ENCODE data around the gene FSTL1.

The FSTL1 gene

DNA sequence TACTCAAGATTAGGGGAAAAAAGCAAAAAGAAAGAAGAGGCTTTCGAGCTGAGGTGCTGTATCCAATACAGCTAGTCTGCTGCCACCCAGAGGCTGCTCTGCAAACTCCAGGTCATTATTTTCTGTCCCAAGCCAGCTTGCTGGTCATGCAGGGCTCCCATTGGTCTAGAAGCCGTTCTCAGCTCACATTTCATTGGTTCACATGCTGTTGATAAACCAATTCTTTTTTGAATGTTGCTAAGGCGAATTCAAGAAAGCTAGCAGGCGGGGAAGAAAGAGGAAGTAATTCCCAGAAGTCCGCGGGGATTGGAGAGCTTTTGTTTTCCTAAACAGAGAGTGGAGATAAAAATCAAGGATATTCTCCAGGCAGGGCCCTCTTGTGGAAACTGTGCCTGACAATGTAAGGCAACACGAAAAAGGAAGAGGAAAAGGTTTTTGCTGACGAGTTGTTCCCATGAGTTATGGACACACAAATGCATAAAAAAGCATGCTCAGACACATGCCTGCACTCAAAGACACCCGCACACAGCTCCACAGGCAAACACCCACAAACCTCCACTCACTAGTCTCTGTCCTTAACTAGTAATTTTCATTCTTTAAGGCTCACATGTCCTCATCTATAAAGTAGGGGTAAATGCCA is 33.4 kb downstream of the FSTL1 start (continued):
- TF ChIP-seq, protein P1, sequence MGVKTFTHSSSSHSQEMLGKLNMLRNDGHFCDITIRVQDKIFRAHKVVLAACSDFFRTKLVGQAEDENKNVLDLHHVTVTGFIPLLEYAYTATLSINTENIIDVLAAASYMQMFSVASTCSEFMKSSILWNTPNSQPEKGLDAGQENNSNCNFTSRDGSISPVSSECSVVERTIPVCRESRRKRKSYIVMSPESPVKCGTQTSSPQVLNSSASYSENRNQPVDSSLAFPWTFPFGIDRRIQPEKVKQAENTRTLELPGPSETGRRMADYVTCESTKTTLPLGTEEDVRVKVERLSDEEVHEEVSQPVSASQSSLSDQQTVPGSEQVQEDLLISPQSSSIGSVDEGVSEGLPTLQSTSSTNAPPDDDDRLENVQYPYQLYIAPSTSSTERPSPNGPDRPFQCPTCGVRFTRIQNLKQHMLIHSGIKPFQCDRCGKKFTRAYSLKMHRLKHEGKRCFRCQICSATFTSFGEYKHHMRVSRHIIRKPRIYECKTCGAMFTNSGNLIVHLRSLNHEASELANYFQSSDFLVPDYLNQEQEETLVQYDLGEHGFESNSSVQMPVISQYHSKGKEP (tag by site-specific recombination; IDR thresholded peaks at IDR 0.05), result no peak
- peak; percentile 63 for TF ChIP-seq IKZF3 (tag by site-specific recombination; IDR thresholded peaks at IDR 0.05)
- TF ChIP-seq, protein P2, sequence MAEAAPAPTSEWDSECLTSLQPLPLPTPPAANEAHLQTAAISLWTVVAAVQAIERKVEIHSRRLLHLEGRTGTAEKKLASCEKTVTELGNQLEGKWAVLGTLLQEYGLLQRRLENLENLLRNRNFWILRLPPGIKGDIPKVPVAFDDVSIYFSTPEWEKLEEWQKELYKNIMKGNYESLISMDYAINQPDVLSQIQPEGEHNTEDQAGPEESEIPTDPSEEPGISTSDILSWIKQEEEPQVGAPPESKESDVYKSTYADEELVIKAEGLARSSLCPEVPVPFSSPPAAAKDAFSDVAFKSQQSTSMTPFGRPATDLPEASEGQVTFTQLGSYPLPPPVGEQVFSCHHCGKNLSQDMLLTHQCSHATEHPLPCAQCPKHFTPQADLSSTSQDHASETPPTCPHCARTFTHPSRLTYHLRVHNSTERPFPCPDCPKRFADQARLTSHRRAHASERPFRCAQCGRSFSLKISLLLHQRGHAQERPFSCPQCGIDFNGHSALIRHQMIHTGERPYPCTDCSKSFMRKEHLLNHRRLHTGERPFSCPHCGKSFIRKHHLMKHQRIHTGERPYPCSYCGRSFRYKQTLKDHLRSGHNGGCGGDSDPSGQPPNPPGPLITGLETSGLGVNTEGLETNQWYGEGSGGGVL (tag by site-specific recombination; IDR thresholded peaks at IDR 0.05), result no peak
- TF ChIP-seq KLF1 (tag by site-specific recombination; IDR thresholded peaks at IDR 0.05), result no peak
- TF ChIP-seq ZNF654 (tag by site-specific recombination; IDR thresholded peaks at IDR 0.05; ENCODE audit: low read depth), result peak; percentile 48
- TF ChIP-seq, protein P3, sequence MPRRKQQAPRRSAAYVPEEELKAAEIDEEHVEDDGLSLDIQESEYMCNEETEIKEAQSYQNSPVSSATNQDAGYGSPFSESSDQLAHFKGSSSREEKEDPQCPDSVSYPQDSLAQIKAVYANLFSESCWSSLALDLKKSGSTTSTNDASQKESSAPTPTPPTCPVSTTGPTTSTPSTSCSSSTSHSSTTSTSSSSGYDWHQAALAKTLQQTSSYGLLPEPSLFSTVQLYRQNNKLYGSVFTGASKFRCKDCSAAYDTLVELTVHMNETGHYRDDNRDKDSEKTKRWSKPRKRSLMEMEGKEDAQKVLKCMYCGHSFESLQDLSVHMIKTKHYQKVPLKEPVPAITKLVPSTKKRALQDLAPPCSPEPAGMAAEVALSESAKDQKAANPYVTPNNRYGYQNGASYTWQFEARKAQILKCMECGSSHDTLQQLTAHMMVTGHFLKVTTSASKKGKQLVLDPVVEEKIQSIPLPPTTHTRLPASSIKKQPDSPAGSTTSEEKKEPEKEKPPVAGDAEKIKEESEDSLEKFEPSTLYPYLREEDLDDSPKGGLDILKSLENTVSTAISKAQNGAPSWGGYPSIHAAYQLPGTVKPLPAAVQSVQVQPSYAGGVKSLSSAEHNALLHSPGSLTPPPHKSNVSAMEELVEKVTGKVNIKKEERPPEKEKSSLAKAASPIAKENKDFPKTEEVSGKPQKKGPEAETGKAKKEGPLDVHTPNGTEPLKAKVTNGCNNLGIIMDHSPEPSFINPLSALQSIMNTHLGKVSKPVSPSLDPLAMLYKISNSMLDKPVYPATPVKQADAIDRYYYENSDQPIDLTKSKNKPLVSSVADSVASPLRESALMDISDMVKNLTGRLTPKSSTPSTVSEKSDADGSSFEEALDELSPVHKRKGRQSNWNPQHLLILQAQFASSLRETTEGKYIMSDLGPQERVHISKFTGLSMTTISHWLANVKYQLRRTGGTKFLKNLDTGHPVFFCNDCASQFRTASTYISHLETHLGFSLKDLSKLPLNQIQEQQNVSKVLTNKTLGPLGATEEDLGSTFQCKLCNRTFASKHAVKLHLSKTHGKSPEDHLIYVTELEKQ (tag by site-specific recombination; IDR thresholded peaks at IDR 0.05; ENCODE audit: borderline replicate concordance), result no peak
- TF ChIP-seq, protein P4, sequence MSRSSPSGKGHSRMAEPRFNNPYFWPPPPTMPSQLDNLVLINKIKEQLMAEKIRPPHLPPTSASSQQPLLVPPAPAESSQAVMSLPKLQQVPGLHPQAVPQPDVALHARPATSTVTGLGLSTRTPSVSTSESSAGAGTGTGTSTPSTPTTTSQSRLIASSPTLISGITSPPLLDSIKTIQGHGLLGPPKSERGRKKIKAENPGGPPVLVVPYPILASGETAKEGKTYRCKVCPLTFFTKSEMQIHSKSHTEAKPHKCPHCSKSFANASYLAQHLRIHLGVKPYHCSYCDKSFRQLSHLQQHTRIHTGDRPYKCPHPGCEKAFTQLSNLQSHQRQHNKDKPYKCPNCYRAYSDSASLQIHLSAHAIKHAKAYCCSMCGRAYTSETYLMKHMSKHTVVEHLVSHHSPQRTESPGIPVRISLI (tag by site-specific recombination; IDR thresholded peaks at IDR 0.05), result no peak; the same call in 1 of the 2 replicates
- TF ChIP-seq, protein P5, sequence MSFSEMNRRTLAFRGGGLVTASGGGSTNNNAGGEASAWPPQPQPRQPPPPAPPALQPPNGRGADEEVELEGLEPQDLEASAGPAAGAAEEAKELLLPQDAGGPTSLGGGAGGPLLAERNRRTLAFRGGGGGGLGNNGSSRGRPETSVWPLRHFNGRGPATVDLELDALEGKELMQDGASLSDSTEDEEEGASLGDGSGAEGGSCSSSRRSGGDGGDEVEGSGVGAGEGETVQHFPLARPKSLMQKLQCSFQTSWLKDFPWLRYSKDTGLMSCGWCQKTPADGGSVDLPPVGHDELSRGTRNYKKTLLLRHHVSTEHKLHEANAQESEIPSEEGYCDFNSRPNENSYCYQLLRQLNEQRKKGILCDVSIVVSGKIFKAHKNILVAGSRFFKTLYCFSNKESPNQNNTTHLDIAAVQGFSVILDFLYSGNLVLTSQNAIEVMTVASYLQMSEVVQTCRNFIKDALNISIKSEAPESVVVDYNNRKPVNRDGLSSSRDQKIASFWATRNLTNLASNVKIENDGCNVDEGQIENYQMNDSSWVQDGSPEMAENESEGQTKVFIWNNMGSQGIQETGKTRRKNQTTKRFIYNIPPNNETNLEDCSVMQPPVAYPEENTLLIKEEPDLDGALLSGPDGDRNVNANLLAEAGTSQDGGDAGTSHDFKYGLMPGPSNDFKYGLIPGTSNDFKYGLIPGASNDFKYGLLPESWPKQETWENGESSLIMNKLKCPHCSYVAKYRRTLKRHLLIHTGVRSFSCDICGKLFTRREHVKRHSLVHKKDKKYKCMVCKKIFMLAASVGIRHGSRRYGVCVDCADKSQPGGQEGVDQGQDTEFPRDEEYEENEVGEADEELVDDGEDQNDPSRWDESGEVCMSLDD (tag by site-specific recombination; IDR thresholded peaks at IDR 0.05), result no peak
- TF ChIP-seq, protein P6, sequence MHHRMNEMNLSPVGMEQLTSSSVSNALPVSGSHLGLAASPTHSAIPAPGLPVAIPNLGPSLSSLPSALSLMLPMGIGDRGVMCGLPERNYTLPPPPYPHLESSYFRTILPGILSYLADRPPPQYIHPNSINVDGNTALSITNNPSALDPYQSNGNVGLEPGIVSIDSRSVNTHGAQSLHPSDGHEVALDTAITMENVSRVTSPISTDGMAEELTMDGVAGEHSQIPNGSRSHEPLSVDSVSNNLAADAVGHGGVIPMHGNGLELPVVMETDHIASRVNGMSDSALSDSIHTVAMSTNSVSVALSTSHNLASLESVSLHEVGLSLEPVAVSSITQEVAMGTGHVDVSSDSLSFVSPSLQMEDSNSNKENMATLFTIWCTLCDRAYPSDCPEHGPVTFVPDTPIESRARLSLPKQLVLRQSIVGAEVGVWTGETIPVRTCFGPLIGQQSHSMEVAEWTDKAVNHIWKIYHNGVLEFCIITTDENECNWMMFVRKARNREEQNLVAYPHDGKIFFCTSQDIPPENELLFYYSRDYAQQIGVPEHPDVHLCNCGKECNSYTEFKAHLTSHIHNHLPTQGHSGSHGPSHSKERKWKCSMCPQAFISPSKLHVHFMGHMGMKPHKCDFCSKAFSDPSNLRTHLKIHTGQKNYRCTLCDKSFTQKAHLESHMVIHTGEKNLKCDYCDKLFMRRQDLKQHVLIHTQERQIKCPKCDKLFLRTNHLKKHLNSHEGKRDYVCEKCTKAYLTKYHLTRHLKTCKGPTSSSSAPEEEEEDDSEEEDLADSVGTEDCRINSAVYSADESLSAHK (tag by site-specific recombination; IDR thresholded peaks at IDR 0.05), result no peak
- no peak for TF ChIP-seq ZNF292 (tag by site-specific recombination; IDR thresholded peaks at IDR 0.05; ENCODE audit: borderline replicate concordance, low read depth)
- no peak for TF ChIP-seq ZNF19 (tag by site-specific recombination; IDR thresholded peaks at IDR 0.05; ENCODE audit: low read depth)
- TF ChIP-seq ZNF423 (tag by site-specific recombination; IDR thresholded peaks at IDR 0.05), result no peak
- TF ChIP-seq ZNF16 (tag by site-specific recombination; IDR thresholded peaks at IDR 0.05; ENCODE audit: low read depth), result no peak
- TF ChIP-seq WT1 (tag by site-specific recombination; IDR thresholded peaks at IDR 0.05), result no peak
- TF ChIP-seq, protein P7, sequence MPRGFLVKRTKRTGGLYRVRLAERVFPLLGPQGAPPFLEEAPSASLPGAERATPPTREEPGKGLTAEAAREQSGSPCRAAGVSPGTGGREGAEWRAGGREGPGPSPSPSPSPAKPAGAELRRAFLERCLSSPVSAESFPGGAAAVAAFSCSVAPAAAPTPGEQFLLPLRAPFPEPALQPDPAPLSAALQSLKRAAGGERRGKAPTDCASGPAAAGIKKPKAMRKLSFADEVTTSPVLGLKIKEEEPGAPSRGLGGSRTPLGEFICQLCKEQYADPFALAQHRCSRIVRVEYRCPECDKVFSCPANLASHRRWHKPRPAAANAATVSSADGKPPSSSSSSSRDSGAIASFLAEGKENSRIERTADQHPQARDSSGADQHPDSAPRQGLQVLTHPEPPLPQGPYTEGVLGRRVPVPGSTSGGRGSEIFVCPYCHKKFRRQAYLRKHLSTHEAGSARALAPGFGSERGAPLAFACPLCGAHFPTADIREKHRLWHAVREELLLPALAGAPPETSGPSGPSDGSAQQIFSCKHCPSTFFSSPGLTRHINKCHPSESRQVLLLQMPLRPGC (tag by site-specific recombination; IDR thresholded peaks at IDR 0.05), result no peak
- peak; percentile 49; the same call in 1 of the 2 replicates for TF ChIP-seq ZNF335 (tag by site-specific recombination; conservative IDR thresholded peaks at IDR 0.05)
- no peak for TF ChIP-seq ZNF426 (tag by site-specific recombination; IDR thresholded peaks at IDR 0.05)
- TF ChIP-seq, protein P8, sequence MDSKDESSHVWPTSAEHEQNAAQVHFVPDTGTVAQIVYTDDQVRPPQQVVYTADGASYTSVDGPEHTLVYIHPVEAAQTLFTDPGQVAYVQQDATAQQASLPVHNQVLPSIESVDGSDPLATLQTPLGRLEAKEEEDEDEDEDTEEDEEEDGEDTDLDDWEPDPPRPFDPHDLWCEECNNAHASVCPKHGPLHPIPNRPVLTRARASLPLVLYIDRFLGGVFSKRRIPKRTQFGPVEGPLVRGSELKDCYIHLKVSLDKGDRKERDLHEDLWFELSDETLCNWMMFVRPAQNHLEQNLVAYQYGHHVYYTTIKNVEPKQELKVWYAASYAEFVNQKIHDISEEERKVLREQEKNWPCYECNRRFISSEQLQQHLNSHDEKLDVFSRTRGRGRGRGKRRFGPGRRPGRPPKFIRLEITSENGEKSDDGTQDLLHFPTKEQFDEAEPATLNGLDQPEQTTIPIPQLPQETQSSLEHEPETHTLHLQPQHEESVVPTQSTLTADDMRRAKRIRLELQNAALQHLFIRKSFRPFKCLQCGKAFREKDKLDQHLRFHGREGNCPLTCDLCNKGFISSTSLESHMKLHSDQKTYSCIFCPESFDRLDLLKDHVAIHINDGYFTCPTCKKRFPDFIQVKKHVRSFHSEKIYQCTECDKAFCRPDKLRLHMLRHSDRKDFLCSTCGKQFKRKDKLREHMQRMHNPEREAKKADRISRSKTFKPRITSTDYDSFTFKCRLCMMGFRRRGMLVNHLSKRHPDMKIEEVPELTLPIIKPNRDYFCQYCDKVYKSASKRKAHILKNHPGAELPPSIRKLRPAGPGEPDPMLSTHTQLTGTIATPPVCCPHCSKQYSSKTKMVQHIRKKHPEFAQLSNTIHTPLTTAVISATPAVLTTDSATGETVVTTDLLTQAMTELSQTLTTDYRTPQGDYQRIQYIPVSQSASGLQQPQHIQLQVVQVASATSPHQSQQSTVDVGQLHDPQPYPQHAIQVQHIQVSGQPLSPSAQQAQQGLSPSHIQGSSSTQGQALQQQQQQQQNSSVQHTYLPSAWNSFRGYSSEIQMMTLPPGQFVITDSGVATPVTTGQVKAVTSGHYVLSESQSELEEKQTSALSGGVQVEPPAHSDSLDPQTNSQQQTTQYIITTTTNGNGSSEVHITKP (tag by site-specific recombination; IDR thresholded peaks at IDR 0.05), result 0 out of 2 replicates have a peak, but pooled peaks have one; percentile 18
- no peak for TF ChIP-seq ZSCAN16 (tag by site-specific recombination; IDR thresholded peaks at IDR 0.05)
